Pancreas (tissue), 10 donors: ENCODE measurements around the gene NANOS3. TPM values are rescaled to one million over a fixed set of nuclear protein-coding genes. Genes with fewer than 3 reads are reported as not detected.

Experiments used
- ATAC-seq, 4 donors: fragments of 200-7000 bp; cut with Tn5 transposase; one replicate each; pipeline versions ENCODE4 v1.8.0 to v1.9.1; 2020; ENCODE audit warnings: mild to moderate bottlenecking in 4 of 4, moderate library complexity in 4 of 4
- DNase-seq, 6 donors: peaks; one replicate each; pipeline ENCODE4 v3.0.0-alpha.2; 2020
- FAIRE-seq: peaks from 2 replicates; lab custom pipeline; 2012; peaks lifted over from hg19 to GRCh38; lab: Jason Lieb, UNC
- H3K27ac ChIP-seq, 4 donors: fragments of 200-600 bp; sonication (generic); 1 replicate in 3 of 4; 2 replicates in 1 of 4; pipeline versions ENCODE4 v1.5.0 to v1.8.0; 2020
- H3K27me3 ChIP-seq, 4 donors: fragments of 200-600 bp; one replicate each; pipeline ENCODE4 v1.8.0; 2021
- H3K36me3 ChIP-seq, 3 donors: fragments of 200-600 bp; sonication (generic) in 1 of 3; one replicate each; pipeline versions ENCODE4 v1.5.0 to v1.8.0; 2020 to 2021
- H3K4me1 ChIP-seq, 3 donors: fragments of 200-600 bp; one replicate each; pipeline ENCODE4 v1.8.0; 2021
- H3K4me3 ChIP-seq, 4 donors: fragments of 200-600 bp; sonication (generic) in 2 of 4; one replicate each; pipeline versions ENCODE4 v1.5.0 to v1.8.0; 2020 to 2021
- H3K9me3 ChIP-seq, 4 donors: fragments of 200-600 bp; one replicate each; pipeline ENCODE4 v1.8.0; 2021
- CTCF ChIP-seq, 4 donors: fragments of 200-600 bp; sonication (generic) in 3 of 4; IDR thresholded peaks; one replicate each; pipeline versions ENCODE4 v1.5.0 to v1.8.0; 2021; ENCODE audit warnings: antibody characterized with exemption in 4 of 4
- WGBS, 2 donors: extraction: QIAGEN DNeasy Blood & Tissue Kit; methylation state at CpG; one replicate each; pipeline ENCODE4 v1.1.7; 2013; 5-methylcytosine and 5-hydroxymethylcytosine counted together
- intact Hi-C, 3 donors: fragments of 100-400 bp; cut with DNase I; formaldehyde crosslinking; loops; one replicate each; pipeline versions ENCODE4 v1.11.1 to v1.14.2; 2022
- polyA plus RNA-seq, 2 donors: library from polyadenylated mRNA; stranded (reverse); fragments of 200-250 nt; gene quantifications; one replicate each; pipeline ENCODE4 v1.2.3, GENCODE V29; 2013
- total RNA-seq, 6 donors: library from RNA; stranded (reverse); fragmentation: NEBNext Ultra II Directional in 4 of 6; extraction: Animal tissue kit (Norgen Biotek cat#: 25700) in 4 of 6; gene quantifications; one replicate each; pipeline versions ENCODE4 v1.2.1 to v1.2.4, GENCODE V29; 2021 to 2023
- donor health status: healthy with polysubstance abuse.
- donor health status: DM: no; HTN: no; CAD: no; lungs with moderate emphysema.
- donor health status: DM: no; HTN: no; CAD: no.
- donor health status: control.
- donor health status: control.
- donor health status: Bipolar disorder and iron deficiency.
- donor health status: DM: yes; HTN: yes; CAD: no.
- donor health status: DM: no; HTN: no; CAD: no.
- donor health status: DM: no; HTN: no; CAD: no.
- donor health status: DM: yes; HTN: yes; CAD: no.

The NANOS3 gene
- total and polyA plus RNA-seq, 8 donors, result 0.39 to 3.1 (median 0.72) TPM; not detected in 2

- FAIRE-seq (no peak), ATAC-seq (no peak), DNase-seq (no peak)
- TF ChIP-seq CTCF (IDR thresholded peaks at IDR 0.05), result no peak
- H3K4me3 ChIP-seq, result peak overlapping the region in 2 of 4 donors; percentile 71 to 76
- H3K9me3 ChIP-seq, result no peaks in the 10 kb centered on the region
- no peaks in the 10 kb centered on the region for H3K36me3 ChIP-seq
- H3K27me3 ChIP-seq, result no peaks in the 10 kb centered on the region
- peaks cover 3 to 4% (median 4%) of the 10 kb centered on the region in 3 donors for H3K4me1 ChIP-seq
- no peak overlapping the region for H3K27ac ChIP-seq
- WGBS, 2 donors, result 71 to 74% methylated on average over 15 of the region's 15 CpGs
- intact Hi-C loops, result no loop called here
These were observed 10.4 kb upstream of the NANOS3 start for GRCh38 chr19:13866463-13867046.

GRCh38 chr19:13868663-13869062 lies 8.3 kb upstream of the NANOS3 start:
- ATAC-seq, result no peak
- H3K9me3 ChIP-seq, result no peaks in the 10 kb centered on the region
- H3K4me3 ChIP-seq, result no peak overlapping the region
- H3K36me3 ChIP-seq, result no peaks in the 10 kb centered on the region
- peaks cover 0 to 3% (median 0%) of the 10 kb centered on the region in 3 donors for H3K4me1 ChIP-seq
- no peak overlapping the region for H3K27ac ChIP-seq
- no peak for FAIRE-seq
- 75 to 97% methylated on average over 4 of the region's 4 CpGs for WGBS, 2 donors
- TF ChIP-seq CTCF (IDR thresholded peaks at IDR 0.05), result no peak
- no peaks in the 10 kb centered on the region for H3K27me3 ChIP-seq
- no peak for DNase-seq
- intact Hi-C loops, result no loop called here

- no peak for TF ChIP-seq CTCF (IDR thresholded peaks at IDR 0.05)
- DNase-seq, result peak in 1 of 6 donors; percentile 17
- Histone ChIP-seq H3K9me3 (no peaks in the 10 kb centered on the region), H3K27me3 (no peaks in the 10 kb centered on the region), H3K4me3 (no peak overlapping the region), H3K4me1 (peaks cover 0 to 3% (median 0%) of the 10 kb centered on the region in 3 donors), H3K36me3 (no peaks in the 10 kb centered on the region), H3K27ac (no peak overlapping the region)
- intact Hi-C loops, result no loop called here
- WGBS, 2 donors, result 81 to 87% methylated on average over 10 to 13 of the region's 13 CpGs
- FAIRE-seq, result no peak
- no peak for ATAC-seq
These were observed 7.7 kb upstream of the NANOS3 start for GRCh38 chr19:13869281-13869680.

GRCh38 chr19:13870873-13871272 lies 6.1 kb upstream of the NANOS3 start:
- no peak overlapping the region for H3K27ac ChIP-seq
- no peak overlapping the region for H3K4me3 ChIP-seq
- TF ChIP-seq CTCF (IDR thresholded peaks at IDR 0.05), result no peak
- intact Hi-C loops, result loop anchor here in 1 of 3 donors (10.0 kb wide), 1 partner anchor 266 kb away; no protein-coding TSS in a partner anchor
- no peaks in the 10 kb centered on the region for H3K27me3 ChIP-seq
- peaks cover 0 to 3% (median 0%) of the 10 kb centered on the region in 3 donors for H3K4me1 ChIP-seq
- DNase-seq, result peak in 1 of 6 donors; percentile 15
- no peaks in the 10 kb centered on the region for H3K36me3 ChIP-seq
- H3K9me3 ChIP-seq, result no peaks in the 10 kb centered on the region
- no peak for ATAC-seq
- WGBS, 2 donors, result 91 to 98% methylated on average over 4 of the region's 4 CpGs
- FAIRE-seq, result no peak

GRCh38 chr19:13872339-13872694 lies 4.6 kb upstream of the NANOS3 start:
- TF ChIP-seq CTCF (IDR thresholded peaks at IDR 0.05), result no peak
- DNase-seq, result no peak
- H3K36me3 ChIP-seq, result no peaks in the 10 kb centered on the region
- H3K4me3 ChIP-seq, result peak overlapping the region in 3 of 4 donors; percentile 20 to 43 (median 32)
- H3K9me3 ChIP-seq, result no peaks in the 10 kb centered on the region
- H3K27ac ChIP-seq, result no peak overlapping the region
- intact Hi-C loops, result loop anchor here in 1 of 3 donors (10.0 kb wide), 1 partner anchor 268 kb away; no protein-coding TSS in a partner anchor
- no peaks in the 10 kb centered on the region for H3K4me1 ChIP-seq
- WGBS, 2 donors, result 7 to 17% methylated on average over 5 of the region's 5 CpGs
- peak in 1 of 4 donors; percentile 12 for ATAC-seq
- no peak for FAIRE-seq
- H3K27me3 ChIP-seq, result no peaks in the 10 kb centered on the region
